Stimulated activated naive CD8-positive, alpha-beta T cell treated with anti-CD3 and anti-CD28 coated beads, Interleukin-15, amount 100 ng/mL, for 72 hours (primary cell): ENCODE measurements around the gene MRPL32.

ENCODE experiments used
- ATAC-seq: fragments of 150-1000 bp; cut with Tn5 transposase; 2 replicates; pipeline ENCODE4 v1.10.0; 2021; ENCODE audit warnings: mild to moderate bottlenecking, moderate library complexity
- DNase-seq, 2 donors: peaks; one replicate each; pipeline ENCODE4 v3.0.0; 2021 to 2022
- H3K27ac Mint-ChIP-seq, 2 donors: one replicate each; pipeline ENCODE4 v1.8.0; 2022; ENCODE audit warnings: mild to moderate bottlenecking in 2 of 2, mixed read lengths in 2 of 2, moderate library complexity in 2 of 2
- H3K27me3 Mint-ChIP-seq: one replicate; pipeline ENCODE4 v1.8.0; 2022; ENCODE audit warnings: mixed read lengths
- H3K4me1 Mint-ChIP-seq: one replicate; pipeline ENCODE4 v1.8.0; 2022; ENCODE audit warnings: mild to moderate bottlenecking, mixed read lengths
- H3K4me3 Mint-ChIP-seq, 2 donors: one replicate each; pipeline ENCODE4 v1.8.0; 2022; ENCODE audit warnings: mild to moderate bottlenecking in 2 of 2, mixed read lengths in 2 of 2, moderate library complexity in 1 of 2
- H3K9me3 Mint-ChIP-seq, 2 donors: one replicate each; pipeline ENCODE4 v1.8.0; 2022; ENCODE audit warnings: mixed read lengths in 2 of 2

Gene MRPL32

GRCh38 chr7:42940985-42941847 lies 9.0 kb downstream of the MRPL32 start:
- Mint-ChIP-seq H3K9me3 (no peaks in the 10 kb centered on the region), H3K27me3 (no peaks in the 10 kb centered on the region), H3K4me1 (peaks cover 42% of the 10 kb centered on the region), H3K27ac (no peak overlapping the region), H3K4me3 (no peak overlapping the region)
- DNase-seq = peak; percentile 64 to 75
- peak; percentile 53 for ATAC-seq

- H3K27ac Mint-ChIP-seq = peak overlapping the region; percentile 35 to 41
- peak overlapping the region; percentile 66 to 68 for H3K4me3 Mint-ChIP-seq
- peaks cover 18% of the 10 kb centered on the region for H3K4me1 Mint-ChIP-seq
- H3K9me3 Mint-ChIP-seq = peaks cover 0 to 7% of the 10 kb centered on the region in 2 donors
- DNase-seq (peak in 1 of 2 donors; percentile 30), ATAC-seq (peak; percentile 88)
- H3K27me3 Mint-ChIP-seq = no peaks in the 10 kb centered on the region
These were observed 13.8 kb downstream of the MRPL32 start for GRCh38 chr7:42945821-42946626.

DNA sequence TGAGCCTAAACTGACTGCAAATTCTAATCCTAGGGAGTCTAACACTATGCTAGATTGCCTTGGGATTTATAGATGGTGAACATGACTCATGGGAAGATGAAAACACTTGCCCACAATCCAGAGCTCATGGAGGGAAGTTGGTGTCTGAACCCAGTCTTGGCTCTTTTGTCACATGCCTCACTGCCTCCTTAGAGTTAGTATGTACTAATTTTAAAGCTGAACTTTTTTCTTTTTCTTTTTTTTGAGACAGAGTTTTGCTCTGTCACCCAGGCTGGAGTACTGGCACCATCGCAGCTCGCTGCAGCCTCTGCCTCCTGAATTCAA lies 14.4 kb downstream of the MRPL32 start:
- H3K27me3 Mint-ChIP-seq = no peaks in the 10 kb centered on the region
- H3K4me3 Mint-ChIP-seq = no peak overlapping the region
- no peak overlapping the region for H3K27ac Mint-ChIP-seq
- peaks cover 0 to 7% of the 10 kb centered on the region in 2 donors for H3K9me3 Mint-ChIP-seq
- H3K4me1 Mint-ChIP-seq = peaks cover 12% of the 10 kb centered on the region
- ATAC-seq = no peak
- DNase-seq = no peak

GRCh38 chr7:42947521-42947920 lies 15.3 kb downstream of the MRPL32 start:
- peaks cover 0 to 7% of the 10 kb centered on the region in 2 donors for H3K9me3 Mint-ChIP-seq
- H3K4me3 Mint-ChIP-seq = no peak overlapping the region
- ATAC-seq = no peak

GRCh38 chr7:42950417-42950816 lies 18.2 kb downstream of the MRPL32 start:
- Mint-ChIP-seq H3K27me3 (no peaks in the 10 kb centered on the region), H3K27ac (no peak overlapping the region), H3K9me3 (peaks cover 4 to 14% of the 10 kb centered on the region in 2 donors), H3K4me3 (no peak overlapping the region), H3K4me1 (peaks cover 11% of the 10 kb centered on the region)
- ATAC-seq (no peak), DNase-seq (no peak)

More at GRCh38 chr7:42947521-42947920, 15.3 kb downstream of the MRPL32 start:
- Mint-ChIP-seq H3K4me1 (peaks cover 12% of the 10 kb centered on the region), H3K27me3 (no peaks in the 10 kb centered on the region), H3K27ac (no peak overlapping the region)
- no peak for DNase-seq

- no peaks in the 10 kb centered on the region for H3K27me3 Mint-ChIP-seq
- H3K4me1 Mint-ChIP-seq = no peaks in the 10 kb centered on the region
- H3K9me3 Mint-ChIP-seq = peaks cover 11 to 19% of the 10 kb centered on the region in 2 donors
- no peak overlapping the region for H3K27ac Mint-ChIP-seq
- DNase-seq = no peak
- ATAC-seq = no peak
- H3K4me3 Mint-ChIP-seq = no peak overlapping the region
These were observed 20.2 kb downstream of the MRPL32 start for GRCh38 chr7:42952328-42952727.

GRCh38 chr7:42953994-42954393 lies 21.8 kb downstream of the MRPL32 start:
- H3K4me3 Mint-ChIP-seq = no peak overlapping the region
- no peak for ATAC-seq
- H3K27ac Mint-ChIP-seq = no peak overlapping the region
- no peak for DNase-seq
- H3K27me3 Mint-ChIP-seq = no peaks in the 10 kb centered on the region
- H3K4me1 Mint-ChIP-seq = no peaks in the 10 kb centered on the region
- peaks cover 12 to 22% of the 10 kb centered on the region in 2 donors for H3K9me3 Mint-ChIP-seq

- DNase-seq = no peak
- no peak for ATAC-seq
- Mint-ChIP-seq H3K27me3 (peaks cover 17% of the 10 kb centered on the region), H3K9me3 (peaks cover 12 to 14% of the 10 kb centered on the region in 2 donors), H3K4me1 (peaks cover 7% of the 10 kb centered on the region), H3K4me3 (no peak overlapping the region), H3K27ac (no peak overlapping the region)
These were observed 23.9 kb downstream of the MRPL32 start for GRCh38 chr7:42956062-42956461.

DNA sequence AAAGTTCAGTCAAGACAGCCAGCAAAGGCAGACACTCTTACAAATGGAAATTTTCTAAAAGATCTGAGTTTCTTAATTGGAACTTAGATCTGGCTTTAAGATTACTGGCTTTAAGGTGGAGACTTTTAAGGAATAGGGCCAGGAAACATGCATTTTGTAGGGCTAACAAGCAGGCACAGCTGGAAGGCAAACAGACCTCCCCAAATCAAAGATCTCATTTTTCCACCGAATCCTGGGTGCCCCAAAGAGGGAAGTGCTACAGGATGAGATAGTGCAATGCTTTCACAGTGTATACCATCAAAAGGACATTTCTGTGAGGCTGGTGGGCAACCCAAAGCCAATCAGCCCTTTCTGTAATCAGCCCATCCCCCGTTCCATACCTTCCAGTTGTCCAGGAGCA lies 27.4 kb downstream of the MRPL32 start:
- Mint-ChIP-seq H3K4me1 (peaks cover 10% of the 10 kb centered on the region), H3K27me3 (peaks cover 20% of the 10 kb centered on the region), H3K27ac (no peak overlapping the region), H3K4me3 (no peak overlapping the region), H3K9me3 (peaks cover 12 to 14% of the 10 kb centered on the region in 2 donors)
- DNase-seq (no peak), ATAC-seq (no peak)

DNA sequence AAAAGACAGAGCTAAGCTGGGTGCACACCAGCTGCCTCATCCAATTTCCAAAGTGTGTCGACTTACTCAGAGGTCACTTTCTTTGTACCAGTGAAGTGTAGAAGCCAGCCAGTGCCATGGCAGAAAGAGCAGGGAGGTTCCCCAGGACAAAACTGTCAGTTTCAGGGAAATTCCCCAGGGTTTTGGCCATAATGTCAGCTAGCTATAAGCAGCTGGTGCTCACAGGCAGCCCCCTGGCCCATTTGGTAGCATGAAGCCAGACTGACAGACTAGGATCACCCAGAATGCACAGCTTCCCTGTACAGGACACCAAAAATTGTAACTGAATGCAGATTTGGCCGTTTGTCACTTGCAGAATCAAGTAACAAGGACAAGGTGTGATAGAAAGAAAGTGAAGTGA lies 28.6 kb downstream of the MRPL32 start:
- peak overlapping the region; percentile 11 to 20 for H3K4me3 Mint-ChIP-seq
- H3K9me3 Mint-ChIP-seq = peaks cover 8% of the 10 kb centered on the region in 2 donors
- DNase-seq (no peak), ATAC-seq (peak; percentile 44)
- H3K4me1 Mint-ChIP-seq = peaks cover 22% of the 10 kb centered on the region
- peak overlapping the region in 1 of 2 donors; percentile 31 for H3K27ac Mint-ChIP-seq
- peaks cover 20% of the 10 kb centered on the region for H3K27me3 Mint-ChIP-seq

GRCh38 chr7:42961170-42961569 lies 29.0 kb downstream of the MRPL32 start:
- no peak for DNase-seq
- Mint-ChIP-seq H3K4me1 (peaks cover 23% of the 10 kb centered on the region), H3K27ac (no peak overlapping the region), H3K27me3 (peaks cover 20% of the 10 kb centered on the region), H3K9me3 (peaks cover 8% of the 10 kb centered on the region in 2 donors), H3K4me3 (peak overlapping the region; percentile 11 to 20)
- ATAC-seq = no peak

- H3K27me3 Mint-ChIP-seq = peaks cover 39% of the 10 kb centered on the region
- H3K4me1 Mint-ChIP-seq = peaks cover 34% of the 10 kb centered on the region
- H3K27ac Mint-ChIP-seq = peak overlapping the region in 1 of 2 donors; percentile 61
- DNase-seq = no peak
- H3K9me3 Mint-ChIP-seq = no peaks in the 10 kb centered on the region
- no peak for ATAC-seq
- H3K4me3 Mint-ChIP-seq = no peak overlapping the region
These were observed 32.1 kb downstream of the MRPL32 start for GRCh38 chr7:42964293-42964692.

GRCh38 chr7:42964849-42965805 lies 33.0 kb downstream of the MRPL32 start:
- Mint-ChIP-seq H3K27me3 (peaks cover 31% of the 10 kb centered on the region), H3K9me3 (no peaks in the 10 kb centered on the region), H3K4me3 (peak overlapping the region; percentile 19 to 45), H3K27ac (peak overlapping the region; percentile 92 to 93), H3K4me1 (peaks cover 34% of the 10 kb centered on the region)
- DNase-seq (peak; percentile 17 to 48), ATAC-seq (peak; percentile 95)

DNA sequence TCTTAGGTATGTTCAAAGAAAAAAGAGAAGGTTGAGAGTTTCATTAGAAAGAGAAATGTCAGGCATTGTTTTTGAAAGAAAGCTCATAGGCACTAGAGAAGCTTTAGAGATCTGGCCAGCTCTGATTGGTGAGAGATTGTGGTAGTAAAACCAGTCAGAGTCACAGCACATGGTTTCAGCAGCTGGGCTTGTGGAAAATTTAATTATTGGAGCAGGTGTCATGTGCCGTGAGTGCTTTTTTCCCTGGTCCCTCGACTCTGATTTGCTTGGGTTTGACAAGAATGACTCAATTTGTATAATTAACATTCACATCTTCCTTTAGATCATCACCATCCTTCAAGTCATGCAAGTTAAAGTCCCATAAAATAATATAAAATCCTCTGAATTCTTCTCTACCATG lies 35.2 kb downstream of the MRPL32 start:
- H3K9me3 Mint-ChIP-seq = no peaks in the 10 kb centered on the region

More for the DNA sequence above, 35.2 kb downstream of the MRPL32 start:
- DNase-seq (no peak), ATAC-seq (no peak)
- Mint-ChIP-seq H3K4me1 (peaks cover 25% of the 10 kb centered on the region), H3K4me3 (no peak overlapping the region), H3K27ac (peak overlapping the region in 1 of 2 donors; percentile 75), H3K27me3 (peaks cover 18% of the 10 kb centered on the region)
